ENCODE data around the gene ALS2.

DNA sequence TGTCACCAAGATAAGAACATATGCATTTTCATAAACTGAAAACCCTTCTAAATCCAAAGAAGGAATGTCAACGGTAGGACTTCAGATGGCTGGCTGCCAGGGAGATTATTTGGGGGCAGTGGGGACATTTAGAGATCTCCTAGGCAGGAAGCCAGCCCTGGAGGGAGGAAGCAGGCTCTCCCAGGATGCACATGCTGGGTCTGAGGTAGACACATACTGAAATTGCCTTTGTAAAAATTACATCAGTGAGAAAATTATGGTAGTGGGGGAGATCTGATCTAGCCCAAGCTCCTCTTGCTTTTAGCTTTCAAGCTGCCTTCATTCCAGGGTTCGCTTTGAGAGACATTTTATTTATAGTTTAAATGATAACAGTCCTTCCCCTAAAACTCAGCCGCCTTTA, 106.4 kb downstream of the ALS2 start:
- TF ChIP-seq, protein P1, sequence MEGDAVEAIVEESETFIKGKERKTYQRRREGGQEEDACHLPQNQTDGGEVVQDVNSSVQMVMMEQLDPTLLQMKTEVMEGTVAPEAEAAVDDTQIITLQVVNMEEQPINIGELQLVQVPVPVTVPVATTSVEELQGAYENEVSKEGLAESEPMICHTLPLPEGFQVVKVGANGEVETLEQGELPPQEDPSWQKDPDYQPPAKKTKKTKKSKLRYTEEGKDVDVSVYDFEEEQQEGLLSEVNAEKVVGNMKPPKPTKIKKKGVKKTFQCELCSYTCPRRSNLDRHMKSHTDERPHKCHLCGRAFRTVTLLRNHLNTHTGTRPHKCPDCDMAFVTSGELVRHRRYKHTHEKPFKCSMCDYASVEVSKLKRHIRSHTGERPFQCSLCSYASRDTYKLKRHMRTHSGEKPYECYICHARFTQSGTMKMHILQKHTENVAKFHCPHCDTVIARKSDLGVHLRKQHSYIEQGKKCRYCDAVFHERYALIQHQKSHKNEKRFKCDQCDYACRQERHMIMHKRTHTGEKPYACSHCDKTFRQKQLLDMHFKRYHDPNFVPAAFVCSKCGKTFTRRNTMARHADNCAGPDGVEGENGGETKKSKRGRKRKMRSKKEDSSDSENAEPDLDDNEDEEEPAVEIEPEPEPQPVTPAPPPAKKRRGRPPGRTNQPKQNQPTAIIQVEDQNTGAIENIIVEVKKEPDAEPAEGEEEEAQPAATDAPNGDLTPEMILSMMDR (IDR thresholded peaks at IDR 0.05 in 2 of 3, conservative IDR thresholded peaks at IDR 0.05 in 1 of 3; ENCODE audit: borderline replicate concordance in 1 of 3, insufficient read depth in 1 of 3, low read depth in 2 of 3, low read length in 2 of 3), result no peak
- TF ChIP-seq POLR2AphosphoS5 (IDR thresholded peaks at IDR 0.05; ENCODE audit: low read depth, low read length) (no peak), POLR2A (IDR thresholded peaks at IDR 0.05; ENCODE audit: borderline replicate concordance, extremely low read depth, insufficient read depth, insufficient read length) (no peak), EGR1 (IDR thresholded peaks at IDR 0.05; ENCODE audit: low read depth) (no peak), ZNF274 (IDR thresholded peaks at IDR 0.05; ENCODE audit: low read depth, low read length) (no peak), SIN3A (IDR thresholded peaks at IDR 0.05; ENCODE audit: low read depth) (no peak), SRF (IDR thresholded peaks at IDR 0.05; ENCODE audit: low read depth) (no peak)
- TF ChIP-seq, protein P2, sequence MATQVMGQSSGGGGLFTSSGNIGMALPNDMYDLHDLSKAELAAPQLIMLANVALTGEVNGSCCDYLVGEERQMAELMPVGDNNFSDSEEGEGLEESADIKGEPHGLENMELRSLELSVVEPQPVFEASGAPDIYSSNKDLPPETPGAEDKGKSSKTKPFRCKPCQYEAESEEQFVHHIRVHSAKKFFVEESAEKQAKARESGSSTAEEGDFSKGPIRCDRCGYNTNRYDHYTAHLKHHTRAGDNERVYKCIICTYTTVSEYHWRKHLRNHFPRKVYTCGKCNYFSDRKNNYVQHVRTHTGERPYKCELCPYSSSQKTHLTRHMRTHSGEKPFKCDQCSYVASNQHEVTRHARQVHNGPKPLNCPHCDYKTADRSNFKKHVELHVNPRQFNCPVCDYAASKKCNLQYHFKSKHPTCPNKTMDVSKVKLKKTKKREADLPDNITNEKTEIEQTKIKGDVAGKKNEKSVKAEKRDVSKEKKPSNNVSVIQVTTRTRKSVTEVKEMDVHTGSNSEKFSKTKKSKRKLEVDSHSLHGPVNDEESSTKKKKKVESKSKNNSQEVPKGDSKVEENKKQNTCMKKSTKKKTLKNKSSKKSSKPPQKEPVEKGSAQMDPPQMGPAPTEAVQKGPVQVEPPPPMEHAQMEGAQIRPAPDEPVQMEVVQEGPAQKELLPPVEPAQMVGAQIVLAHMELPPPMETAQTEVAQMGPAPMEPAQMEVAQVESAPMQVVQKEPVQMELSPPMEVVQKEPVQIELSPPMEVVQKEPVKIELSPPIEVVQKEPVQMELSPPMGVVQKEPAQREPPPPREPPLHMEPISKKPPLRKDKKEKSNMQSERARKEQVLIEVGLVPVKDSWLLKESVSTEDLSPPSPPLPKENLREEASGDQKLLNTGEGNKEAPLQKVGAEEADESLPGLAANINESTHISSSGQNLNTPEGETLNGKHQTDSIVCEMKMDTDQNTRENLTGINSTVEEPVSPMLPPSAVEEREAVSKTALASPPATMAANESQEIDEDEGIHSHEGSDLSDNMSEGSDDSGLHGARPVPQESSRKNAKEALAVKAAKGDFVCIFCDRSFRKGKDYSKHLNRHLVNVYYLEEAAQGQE (IDR thresholded peaks at IDR 0.05; ENCODE audit: low read depth), result no peak
- TF ChIP-seq, protein P3, sequence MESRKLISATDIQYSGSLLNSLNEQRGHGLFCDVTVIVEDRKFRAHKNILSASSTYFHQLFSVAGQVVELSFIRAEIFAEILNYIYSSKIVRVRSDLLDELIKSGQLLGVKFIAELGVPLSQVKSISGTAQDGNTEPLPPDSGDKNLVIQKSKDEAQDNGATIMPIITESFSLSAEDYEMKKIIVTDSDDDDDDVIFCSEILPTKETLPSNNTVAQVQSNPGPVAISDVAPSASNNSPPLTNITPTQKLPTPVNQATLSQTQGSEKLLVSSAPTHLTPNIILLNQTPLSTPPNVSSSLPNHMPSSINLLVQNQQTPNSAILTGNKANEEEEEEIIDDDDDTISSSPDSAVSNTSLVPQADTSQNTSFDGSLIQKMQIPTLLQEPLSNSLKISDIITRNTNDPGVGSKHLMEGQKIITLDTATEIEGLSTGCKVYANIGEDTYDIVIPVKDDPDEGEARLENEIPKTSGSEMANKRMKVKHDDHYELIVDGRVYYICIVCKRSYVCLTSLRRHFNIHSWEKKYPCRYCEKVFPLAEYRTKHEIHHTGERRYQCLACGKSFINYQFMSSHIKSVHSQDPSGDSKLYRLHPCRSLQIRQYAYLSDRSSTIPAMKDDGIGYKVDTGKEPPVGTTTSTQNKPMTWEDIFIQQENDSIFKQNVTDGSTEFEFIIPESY (IDR thresholded peaks at IDR 0.05; ENCODE audit: extremely low read depth, insufficient replicate concordance, low read length), result no peak
